Nephron progenitor cell (in vitro differentiated cells): Measurements from ENCODE around the gene SYNGR4.

Experiments
- DNase-seq: peaks from one replicate; pipeline ENCODE4 v3.0.0; 2021
- H3K27ac Mint-ChIP-seq: 2 replicates; pipeline ENCODE4 v1.8.0; 2021; ENCODE audit warnings: mild to moderate bottlenecking, moderate library complexity, mixed read lengths
- H3K27me3 Mint-ChIP-seq: 2 replicates; pipeline ENCODE4 v1.8.0; 2021; ENCODE audit warnings: mild to moderate bottlenecking, low read depth, mixed read lengths; ENCODE audit not compliant: poor library complexity
- H3K36me3 Mint-ChIP-seq: 2 replicates; pipeline ENCODE4 v1.8.0; 2021; ENCODE audit warnings: low read depth, mixed read lengths
- H3K4me1 Mint-ChIP-seq: 2 replicates; pipeline ENCODE4 v1.8.0; 2021; ENCODE audit warnings: mixed read lengths
- H3K4me3 Mint-ChIP-seq: 2 replicates; pipeline ENCODE4 v1.8.0; 2021; ENCODE audit warnings: mild to moderate bottlenecking, moderate library complexity, mixed read lengths
- H3K9me3 Mint-ChIP-seq: 2 replicates; pipeline ENCODE4 v1.8.0; 2021; ENCODE audit warnings: mild to moderate bottlenecking, moderate library complexity, mixed read lengths
- CTCF ChIP-seq: fragments of 200-600 bp; sonication (generic); IDR thresholded peaks from 2 replicates; pipeline ENCODE4 v1.5.0; 2021; ENCODE audit warnings: antibody characterized with exemption

Gene SYNGR4

DNA sequence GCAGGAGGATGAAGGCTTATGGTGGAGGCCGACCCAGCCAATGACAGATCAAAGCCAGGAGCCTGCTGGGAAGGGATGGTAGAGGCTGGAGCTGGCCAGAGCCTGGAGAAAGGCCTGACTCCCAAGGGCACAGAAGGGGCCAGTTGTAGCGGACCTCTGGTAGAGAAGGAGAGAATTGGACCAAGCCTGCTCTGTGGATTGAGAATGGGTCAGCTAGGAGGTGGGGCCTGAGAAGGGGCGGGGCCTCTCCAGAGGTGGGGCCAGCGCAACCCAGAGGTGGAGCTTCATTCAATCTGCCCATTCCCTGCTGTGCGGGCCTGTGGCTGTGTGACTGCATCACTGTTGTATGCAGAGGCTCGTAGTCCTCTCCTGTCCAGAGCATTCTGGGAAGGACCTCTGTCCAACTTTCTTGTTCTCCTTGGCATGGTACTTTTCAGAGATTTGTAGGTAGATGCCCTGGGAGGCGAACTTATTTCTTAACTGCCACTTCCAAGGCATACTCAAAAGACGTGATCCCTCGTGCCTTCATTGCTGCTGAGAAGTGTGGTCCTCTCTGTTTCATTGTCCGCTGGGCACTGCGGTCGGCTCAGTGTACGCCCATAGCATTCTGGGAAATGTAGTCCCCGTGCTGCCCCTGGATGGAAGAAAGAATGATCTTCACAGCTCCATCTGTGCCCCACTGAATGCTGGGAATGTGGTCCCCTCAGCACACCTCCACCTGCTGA is 36.0 kb downstream of the SYNGR4 start:
- Mint-ChIP-seq H3K4me3 (peak overlapping the region; percentile 62), H3K27ac (peak overlapping the region; percentile 91), H3K9me3 (no peaks in the 10 kb centered on the region), H3K36me3 (no peaks in the 10 kb centered on the region), H3K27me3 (peaks cover 23% of the 10 kb centered on the region), H3K4me1 (peaks cover 65% of the 10 kb centered on the region)
- no peak for TF ChIP-seq CTCF
- DNase-seq: peak; percentile 48

- peaks cover 4% of the 10 kb centered on the region for H3K9me3 Mint-ChIP-seq
- H3K27ac Mint-ChIP-seq: peak overlapping the region; percentile 20
- peaks cover 54% of the 10 kb centered on the region for H3K4me1 Mint-ChIP-seq
- DNase-seq: no peak
- peaks cover 5% of the 10 kb centered on the region for H3K36me3 Mint-ChIP-seq
- no peak for TF ChIP-seq CTCF
- peaks cover 17% of the 10 kb centered on the region for H3K27me3 Mint-ChIP-seq
- no peak overlapping the region for H3K4me3 Mint-ChIP-seq
These were observed 37.1 kb downstream of the SYNGR4 start for GRCh38 chr19:48401287-48401686.

- H3K9me3 Mint-ChIP-seq: peaks cover 4% of the 10 kb centered on the region
- H3K36me3 Mint-ChIP-seq: peaks cover 5% of the 10 kb centered on the region
- no peak for DNase-seq
- peaks cover 2% of the 10 kb centered on the region for H3K27me3 Mint-ChIP-seq
- H3K4me1 Mint-ChIP-seq: peaks cover 39% of the 10 kb centered on the region
- no peak overlapping the region for H3K4me3 Mint-ChIP-seq
- TF ChIP-seq CTCF: no peak
- H3K27ac Mint-ChIP-seq: no peak overlapping the region
These were observed 39.4 kb downstream of the SYNGR4 start for GRCh38 chr19:48403606-48404005.

GRCh38 chr19:48405010-48405659 is 41.0 kb downstream of the SYNGR4 start:
- no peak for TF ChIP-seq CTCF
- H3K4me1 Mint-ChIP-seq: peaks cover 32% of the 10 kb centered on the region
- H3K9me3 Mint-ChIP-seq: peaks cover 4% of the 10 kb centered on the region
- peaks cover 5% of the 10 kb centered on the region for H3K36me3 Mint-ChIP-seq
- no peak overlapping the region for H3K4me3 Mint-ChIP-seq
- DNase-seq: no peak
- no peak overlapping the region for H3K27ac Mint-ChIP-seq
- peaks cover 4% of the 10 kb centered on the region for H3K27me3 Mint-ChIP-seq

DNA sequence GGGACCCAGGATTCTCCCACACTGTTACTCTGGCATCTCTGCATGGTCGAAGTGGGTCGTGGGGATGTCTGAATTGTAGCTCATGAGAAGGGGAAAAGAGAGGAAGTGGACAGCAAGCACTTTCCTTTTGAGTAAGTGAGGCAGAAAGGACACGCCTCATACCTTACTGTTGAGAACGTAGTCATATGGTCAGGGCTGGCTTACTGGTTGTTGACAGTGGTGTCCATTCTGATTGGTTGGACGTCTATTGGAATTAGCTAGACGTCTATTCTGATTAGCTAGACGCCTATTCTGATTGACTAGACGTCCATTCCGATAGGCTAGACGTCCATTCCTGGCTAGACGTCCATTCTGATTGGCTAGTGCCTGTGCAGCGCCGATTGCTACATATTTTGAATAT is 41.7 kb downstream of the SYNGR4 start:
- Mint-ChIP-seq H3K27ac (peak overlapping the region; percentile 53), H3K27me3 (peaks cover 4% of the 10 kb centered on the region), H3K4me3 (no peak overlapping the region), H3K9me3 (peaks cover 4% of the 10 kb centered on the region), H3K4me1 (peaks cover 25% of the 10 kb centered on the region), H3K36me3 (peaks cover 5% of the 10 kb centered on the region)
- no peak for DNase-seq
- TF ChIP-seq CTCF: no peak
